ENCODE results near the gene LCP2. TPM values are rescaled to one million over a fixed set of nuclear protein-coding genes. Genes with fewer than 3 reads are reported as not detected.

LCP2 gene
- total and polyA plus RNA-seq, 2 of the 8 experiments (the other 6 are each of a cell fraction or from before 2014, with no cell fraction given) = 0.26 to 0.33 TPM

DNA sequence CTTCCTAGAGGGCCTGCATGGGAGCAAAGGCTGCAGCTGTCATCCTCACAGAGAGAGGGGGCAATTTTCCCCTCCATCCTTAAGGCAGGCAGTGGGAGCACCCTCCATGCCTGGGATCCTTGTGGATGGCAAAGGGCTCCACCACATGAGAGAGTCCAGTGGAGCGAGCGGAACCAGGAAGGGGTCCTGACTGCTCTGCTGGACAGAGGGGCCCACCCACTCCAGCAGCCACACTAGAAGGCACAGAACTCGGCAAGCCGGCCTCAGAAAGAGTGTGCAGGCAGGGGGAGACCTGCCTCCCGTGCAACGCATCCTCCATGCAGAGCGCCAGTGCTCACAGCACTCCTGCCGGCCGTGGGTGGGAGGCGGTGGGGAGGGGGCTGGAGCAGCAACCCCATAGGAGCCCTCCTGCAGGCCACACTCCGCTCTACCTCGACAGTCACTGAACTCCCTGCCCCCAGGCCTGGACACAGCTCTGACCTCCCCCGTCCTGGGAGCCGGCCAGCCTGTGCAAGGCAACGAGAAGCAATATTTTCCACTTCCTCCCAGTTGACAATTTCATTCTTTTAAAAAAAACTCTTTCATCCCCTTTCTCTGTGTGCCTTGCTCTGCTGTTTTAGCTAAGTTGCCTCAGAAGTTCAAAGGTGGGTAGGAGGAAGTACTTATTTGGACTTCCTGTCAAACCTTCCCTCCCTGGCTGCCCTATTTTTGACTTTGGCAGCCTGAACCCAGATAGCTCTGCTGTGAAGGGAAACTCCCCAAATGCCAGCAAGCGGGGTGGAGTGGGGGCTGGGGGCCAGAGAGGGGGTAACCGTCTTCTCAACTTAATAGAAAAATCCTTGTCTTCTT, 5.3 kb upstream of the LCP2 start:
- Histone ChIP-seq H3K27me3 (replicated peaks in 1 of 4; ENCODE audit: control insufficient read depth in 3 of 4, extremely low read depth in 1 of 4, insufficient read depth in 3 of 4, low read length in 3 of 4) (no peaks in the 10 kb centered on the region; a peak in 1 of 7 replicates), H3K27ac (ENCODE audit: low read depth, low read length) (no peak overlapping the region), H3K56ac (replicated peaks; ENCODE audit: insufficient read length, low read depth, low read length) (no peak overlapping the region), H3K18ac (ENCODE audit: extremely low read depth, low read length) (no peak overlapping the region; the same call in 1 of the 2 replicates), H3K36me3 (ENCODE audit: control insufficient read depth in 2 of 4, insufficient read depth in 4 of 4, low read length in 3 of 4) (no peaks in the 10 kb centered on the region), H4K5ac (ENCODE audit: insufficient read length, low read depth, low read length) (no peak overlapping the region), H4K91ac (replicated peaks; ENCODE audit: insufficient read length, low read length) (no peak overlapping the region), H2BK15ac (ENCODE audit: low read length) (no peak overlapping the region; the same call in 1 of the 2 replicates), H2BK120ac (replicated peaks; ENCODE audit: low read depth, low read length) (no peak overlapping the region), H3K23me2 (ENCODE audit: low read depth, low read length) (no peaks in the 10 kb centered on the region), H3K9me3 (ENCODE audit: insufficient read depth in 2 of 2, low read depth in 1 of 2, low read length in 1 of 2) (no peaks in the 10 kb centered on the region; a peak in 2 of 4 replicates), H2AK5ac (ENCODE audit: low read depth, low read length) (no peak overlapping the region), H3K14ac (ENCODE audit: insufficient read length) (no peak overlapping the region), H2BK5ac (ENCODE audit: low read depth, low read length) (no peak overlapping the region), H3K4me1 (replicated peaks in 1 of 4; ENCODE audit: control insufficient read depth in 3 of 4, insufficient read depth in 4 of 4, low read length in 3 of 4) (peaks cover 0 to 5% (median 2%) of the 10 kb centered on the region in 4 experiments; a peak in 2 of 7 replicates), H3K4me2 (ENCODE audit: insufficient read depth in 1 of 2, low read depth in 2 of 2, low read length in 2 of 2) (no peak overlapping the region), H3K4ac (replicated peaks; ENCODE audit: insufficient read length, low read depth, low read length) (no peak overlapping the region), H3K23ac (ENCODE audit: insufficient read length) (no peak overlapping the region), H2BK20ac (ENCODE audit: low read length) (no peak overlapping the region), H2BK12ac (ENCODE audit: low read depth, low read length) (peak overlapping the region; percentile 51), H4K20me1 (replicated peaks in 1 of 2; ENCODE audit: control insufficient read depth in 1 of 2, insufficient read depth in 2 of 2, low read length in 2 of 2) (no peaks in the 10 kb centered on the region), H4K8ac (ENCODE audit: extremely low read depth, insufficient read depth, low read length) (no peak overlapping the region; the same call in 1 of the 2 replicates), H3K9ac (replicated peaks in 1 of 4; ENCODE audit: extremely low read depth in 1 of 4, low read depth in 3 of 4, low read length in 3 of 4) (no peak overlapping the region), H3K4me3 (ENCODE audit: extremely low read depth in 1 of 4, insufficient read depth in 2 of 4, low read depth in 3 of 4, low read length in 4 of 4) (no peak overlapping the region), H3K79me2 (ENCODE audit: control insufficient read depth in 1 of 2, insufficient read depth in 2 of 2, low read length in 2 of 2) (no peaks in the 10 kb centered on the region), H2AFZ (ENCODE audit: low read length) (no peak overlapping the region), H3K79me1 (ENCODE audit: low read depth, low read length) (no peaks in the 10 kb centered on the region)
- DNase-seq (ENCODE audit: low read depth in 1 of 2, low spot score in 2 of 2) (no peak), FAIRE-seq (no peak)
- TF ChIP-seq, protein P1, sequence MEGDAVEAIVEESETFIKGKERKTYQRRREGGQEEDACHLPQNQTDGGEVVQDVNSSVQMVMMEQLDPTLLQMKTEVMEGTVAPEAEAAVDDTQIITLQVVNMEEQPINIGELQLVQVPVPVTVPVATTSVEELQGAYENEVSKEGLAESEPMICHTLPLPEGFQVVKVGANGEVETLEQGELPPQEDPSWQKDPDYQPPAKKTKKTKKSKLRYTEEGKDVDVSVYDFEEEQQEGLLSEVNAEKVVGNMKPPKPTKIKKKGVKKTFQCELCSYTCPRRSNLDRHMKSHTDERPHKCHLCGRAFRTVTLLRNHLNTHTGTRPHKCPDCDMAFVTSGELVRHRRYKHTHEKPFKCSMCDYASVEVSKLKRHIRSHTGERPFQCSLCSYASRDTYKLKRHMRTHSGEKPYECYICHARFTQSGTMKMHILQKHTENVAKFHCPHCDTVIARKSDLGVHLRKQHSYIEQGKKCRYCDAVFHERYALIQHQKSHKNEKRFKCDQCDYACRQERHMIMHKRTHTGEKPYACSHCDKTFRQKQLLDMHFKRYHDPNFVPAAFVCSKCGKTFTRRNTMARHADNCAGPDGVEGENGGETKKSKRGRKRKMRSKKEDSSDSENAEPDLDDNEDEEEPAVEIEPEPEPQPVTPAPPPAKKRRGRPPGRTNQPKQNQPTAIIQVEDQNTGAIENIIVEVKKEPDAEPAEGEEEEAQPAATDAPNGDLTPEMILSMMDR (IDR thresholded peaks at IDR 0.05; ENCODE audit: control extremely low read depth in 1 of 3, insufficient read depth in 1 of 3, low read depth in 1 of 3, low read length in 3 of 3) = peak; percentile 7 to 32 (median 27); a peak in 3 of 4 replicates
- no peak for TF ChIP-seq SP1 (IDR thresholded peaks at IDR 0.05; ENCODE audit: low read depth, low read length)
- peak in 1 of 2 experiments; percentile 19; a peak in 1 of 4 replicates for TF ChIP-seq RAD21 (IDR thresholded peaks at IDR 0.05 in 1 of 2, conservative IDR thresholded peaks at IDR 0.05 in 1 of 2; ENCODE audit: low read depth in 2 of 2, low read length in 2 of 2)
- 81% methylated on average over 10 of the region's 17 CpGs; no CpG with 5 or more reads in 1 of the 2 experiments for WGBS, 2 experiments (ENCODE audit: extremely low coverage in 1 of 2, insufficient coverage in 1 of 2, insufficient read length in 1 of 2, insufficient replicate concordance in 2 of 2, low coverage in 1 of 2, low lambda C conversion rate in 2 of 2, missing lambda C conversion rate in 1 of 2)
- ChIA-PET POLR2A (ENCODE audit: partially characterized antibody) (no interaction called here), CTCF (ENCODE audit: partially characterized antibody) (interaction anchor here (0.8 to 3.8 kb wide), 16 partner anchors 8 to 147 kb away, joined by 3 to 15 read pairs (median 4); no protein-coding TSS in a partner anchor)

Data from H1 (cell line).